NT2/D1 (cell line): ENCODE measurements around the gene ELMOD1.

Experiments
- DNase-seq: peaks from one replicate; pipeline ENCODE4 v3.0.0-alpha.2; 2011; ENCODE audit warnings: low read depth, low spot score
- H3K27me3 ChIP-seq: 2 replicates; pipeline ENCODE4 v1.6.0; 2011; ENCODE audit warnings: mild to moderate bottlenecking; ENCODE audit not compliant: insufficient read length, insufficient read depth
- H3K36me3 ChIP-seq: 2 replicates; pipeline ENCODE4 v1.6.1; 2011; ENCODE audit warnings: mild to moderate bottlenecking, low read length, mixed read lengths; ENCODE audit not compliant: insufficient read depth, insufficient read length
- H3K4me1 ChIP-seq: 2 replicates; pipeline ENCODE4 v1.5.1; 2011; ENCODE audit not compliant: insufficient read depth, insufficient read length
- H3K4me3 ChIP-seq: 2 replicates; pipeline ENCODE4 v1.5.1; 2011; ENCODE audit warnings: low read depth; ENCODE audit not compliant: insufficient read length
- H3K9ac ChIP-seq: 2 replicates; pipeline ENCODE4 v1.6.0; 2011; ENCODE audit warnings: low read depth; ENCODE audit not compliant: insufficient read length
- H3K9me3 ChIP-seq: 2 replicates; pipeline ENCODE4 v1.5.1; 2011; ENCODE audit warnings: mild to moderate bottlenecking, low read length; ENCODE audit not compliant: insufficient read depth
- SUZ12 ChIP-seq: IDR thresholded peaks from 2 replicates; pipeline ENCODE4 v1.6.1; 2011; ENCODE audit not compliant: insufficient read length, insufficient read depth; ENCODE audit errors: extremely low read depth
- YY1 ChIP-seq: IDR thresholded peaks from 2 replicates; pipeline ENCODE4 v1.6.1; 2011; ENCODE audit not compliant: insufficient read length, insufficient read depth
- ZNF274 ChIP-seq: IDR thresholded peaks from 2 replicates; pipeline ENCODE4 v1.6.1; 2011; ENCODE audit warnings: mild to moderate bottlenecking, low read depth, low read length

Gene ELMOD1

DNA sequence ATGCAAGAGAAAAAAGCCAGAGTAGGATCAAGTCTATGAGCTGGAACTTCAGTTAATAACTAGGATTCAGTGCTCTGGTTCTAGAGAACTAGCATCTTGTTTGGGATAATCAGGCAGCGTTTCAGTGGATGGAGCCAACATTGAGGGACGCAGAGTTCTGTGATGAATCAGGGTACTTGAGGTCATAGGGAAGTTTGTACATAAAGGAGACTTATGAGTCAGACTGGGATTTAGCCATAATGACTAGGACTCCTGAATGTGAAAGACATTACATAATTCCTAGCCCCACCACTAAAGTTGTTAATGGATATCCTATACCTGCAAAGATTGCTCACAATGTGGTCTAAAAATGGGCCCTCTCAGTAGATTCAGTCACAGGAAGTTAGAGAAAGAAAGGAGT, 114.1 kb downstream of the ELMOD1 start:
- no peak for DNase-seq
- no peak overlapping the region for H3K9ac ChIP-seq
- no peak overlapping the region for H3K4me3 ChIP-seq
- no peaks in the 10 kb centered on the region for H3K36me3 ChIP-seq
- TF ChIP-seq YY1 (no peak), SUZ12 (no peak), ZNF274 (no peak)
- H3K9me3 ChIP-seq = no peaks in the 10 kb centered on the region
- no peaks in the 10 kb centered on the region for H3K27me3 ChIP-seq
- peaks cover 2% of the 10 kb centered on the region for H3K4me1 ChIP-seq

DNA sequence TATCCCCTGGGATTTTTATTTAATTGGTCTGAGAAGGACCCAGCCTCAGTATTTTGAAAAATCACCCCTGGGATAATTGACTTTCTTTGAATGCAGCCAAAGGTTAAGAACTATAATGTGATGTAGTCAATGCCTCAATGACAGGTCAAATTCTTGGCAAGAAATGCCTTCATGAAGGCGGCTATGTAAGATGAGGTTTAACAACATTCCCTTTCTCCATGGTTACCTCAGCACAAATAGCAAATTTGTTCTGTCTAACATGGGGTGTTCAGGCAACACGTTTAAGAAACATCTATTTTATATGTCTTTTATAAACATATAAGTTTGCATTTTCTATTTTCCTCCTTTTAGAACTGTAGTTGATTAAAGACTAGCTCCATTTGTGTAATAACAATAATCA, 115.6 kb downstream of the ELMOD1 start:
- no peak overlapping the region for H3K4me3 ChIP-seq
- H3K4me1 ChIP-seq = peaks cover 2% of the 10 kb centered on the region
- TF ChIP-seq YY1 = no peak
- TF ChIP-seq SUZ12 = no peak
- no peak for TF ChIP-seq ZNF274
- no peaks in the 10 kb centered on the region for H3K36me3 ChIP-seq
- no peak overlapping the region for H3K9ac ChIP-seq
- H3K9me3 ChIP-seq = no peaks in the 10 kb centered on the region
- H3K27me3 ChIP-seq = no peaks in the 10 kb centered on the region
- DNase-seq = no peak

GRCh38 chr11:107707215-107707671, 116.3 kb downstream of the ELMOD1 start:
- Histone ChIP-seq H3K4me1 (peaks cover 2% of the 10 kb centered on the region), H3K36me3 (no peaks in the 10 kb centered on the region), H3K9ac (no peak overlapping the region), H3K9me3 (no peaks in the 10 kb centered on the region), H3K4me3 (no peak overlapping the region), H3K27me3 (no peaks in the 10 kb centered on the region)
- no peak for DNase-seq
- TF ChIP-seq ZNF274 (no peak), YY1 (no peak), SUZ12 (no peak)

DNA sequence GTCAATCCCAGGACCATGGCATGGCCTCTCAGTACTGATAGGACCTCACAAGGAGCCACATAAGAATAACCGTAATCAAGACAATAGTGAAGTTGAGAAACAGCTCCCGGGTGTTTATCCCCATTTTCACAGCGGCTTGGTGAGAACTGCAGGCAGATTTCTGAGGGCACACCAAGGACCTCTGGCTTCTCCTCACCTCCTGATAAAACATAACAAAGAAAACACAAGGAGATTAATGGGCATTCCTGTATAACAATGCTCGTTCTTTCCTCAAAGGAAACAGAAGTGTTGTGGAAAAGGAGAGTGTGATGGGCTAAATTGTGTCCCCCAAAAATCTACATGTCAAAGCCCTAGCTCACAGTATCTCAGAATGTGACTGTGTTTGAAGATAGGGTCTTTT, 116.9 kb downstream of the ELMOD1 start:
- Histone ChIP-seq H3K9ac (no peak overlapping the region), H3K4me1 (peaks cover 2% of the 10 kb centered on the region), H3K27me3 (no peaks in the 10 kb centered on the region), H3K36me3 (no peaks in the 10 kb centered on the region), H3K4me3 (no peak overlapping the region), H3K9me3 (no peaks in the 10 kb centered on the region)
- TF ChIP-seq ZNF274 = no peak
- TF ChIP-seq SUZ12 = no peak
- TF ChIP-seq YY1 = no peak
- DNase-seq = peak; percentile 75

GRCh38 chr11:107708792-107709191, 117.8 kb downstream of the ELMOD1 start:
- no peak overlapping the region for H3K4me3 ChIP-seq
- no peaks in the 10 kb centered on the region for H3K36me3 ChIP-seq
- H3K27me3 ChIP-seq = no peaks in the 10 kb centered on the region
- no peak for DNase-seq
- no peak for TF ChIP-seq ZNF274
- no peak for TF ChIP-seq YY1
- no peak for TF ChIP-seq SUZ12
- H3K4me1 ChIP-seq = peaks cover 2% of the 10 kb centered on the region
- H3K9ac ChIP-seq = no peak overlapping the region
- H3K9me3 ChIP-seq = no peaks in the 10 kb centered on the region

DNA sequence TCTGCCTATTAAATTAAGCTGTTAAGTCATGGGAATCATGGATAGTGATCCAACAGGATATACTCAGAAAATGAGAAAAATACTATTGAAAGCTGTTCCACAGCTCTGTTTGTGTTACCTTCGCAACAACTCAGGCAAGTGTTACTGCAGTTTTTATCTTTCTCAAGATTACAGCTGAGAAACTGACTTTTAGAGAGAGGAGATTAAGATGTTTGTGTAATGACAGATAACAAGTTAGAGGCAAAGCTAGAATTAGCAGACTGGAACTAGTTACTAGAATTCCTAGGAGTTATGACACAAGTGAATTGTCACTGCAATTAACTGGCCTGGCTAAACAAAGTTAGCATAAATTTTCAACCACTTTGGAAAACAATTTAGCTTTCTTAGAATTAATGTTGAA, 119.4 kb downstream of the ELMOD1 start:
- TF ChIP-seq ZNF274 (no peak), YY1 (no peak), SUZ12 (no peak)
- no peaks in the 10 kb centered on the region for H3K9me3 ChIP-seq
- DNase-seq = no peak
- no peak overlapping the region for H3K4me3 ChIP-seq
- H3K4me1 ChIP-seq = peaks cover 2% of the 10 kb centered on the region
- no peaks in the 10 kb centered on the region for H3K36me3 ChIP-seq
- H3K27me3 ChIP-seq = no peaks in the 10 kb centered on the region
- H3K9ac ChIP-seq = no peak overlapping the region

DNA sequence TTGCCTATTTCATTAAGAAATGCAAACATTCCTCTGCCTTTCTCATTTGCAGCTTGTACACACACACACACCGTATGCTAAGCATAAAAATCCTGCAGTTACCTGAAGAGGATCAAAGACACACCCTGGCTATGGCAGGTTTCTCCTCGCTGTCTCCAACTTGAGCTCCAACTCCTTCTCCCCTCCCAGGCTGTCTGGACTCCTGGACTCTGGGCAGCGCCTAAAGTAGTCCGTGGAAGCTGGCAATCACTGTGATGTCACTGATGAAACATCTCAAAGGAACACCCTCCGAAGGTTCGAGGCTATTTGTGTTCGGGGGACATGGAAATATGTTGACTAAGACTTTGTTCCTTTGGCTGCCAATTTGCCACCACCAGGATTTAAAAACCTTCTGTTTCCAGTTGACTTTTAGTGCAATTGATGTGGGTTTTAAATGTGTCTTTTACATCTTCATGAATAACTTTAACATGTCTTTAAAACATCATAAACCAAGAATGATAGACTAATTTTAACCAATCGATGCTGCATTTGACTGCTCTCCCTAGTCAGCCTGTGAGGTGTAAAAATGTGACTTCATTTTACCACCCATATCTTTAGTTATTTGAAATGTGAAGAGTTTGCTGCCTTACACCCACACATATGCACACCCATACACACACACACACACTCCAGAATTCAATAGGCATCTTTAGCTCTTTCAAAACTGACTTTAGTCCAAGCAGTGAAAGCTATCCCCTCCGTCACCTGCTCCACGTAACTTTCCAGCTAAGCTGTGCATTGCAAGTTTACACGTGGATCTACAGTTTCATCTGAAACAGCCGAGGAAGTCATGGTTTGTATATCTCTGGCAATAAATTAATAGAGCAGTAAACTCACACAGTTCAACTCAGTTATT, 121.2 kb downstream of the ELMOD1 start, which contains the start of gene SLN:
Gene SLN (minus strand): TSS at position 196 of the 895 bp plus-strand sequence.
- Histone ChIP-seq H3K9ac (no peak within 1 kb of the TSS), H3K36me3 (no peaks in the 10 kb centered on the region), H3K4me3 (no peak within 1 kb of the TSS), H3K4me1 (peaks cover 2% of the 10 kb centered on the region), H3K9me3 (no peaks in the 10 kb centered on the region), H3K27me3 (no peaks in the 10 kb centered on the region)
- DNase-seq = no peak
- TF ChIP-seq YY1 (no peak), SUZ12 (no peak), ZNF274 (no peak)
